K562 (cell line): ENCODE data around the gene LHX3. TPM values are rescaled to one million over a fixed set of nuclear protein-coding genes. Genes with fewer than 3 reads are reported as not detected.

ENCODE experiments used
- ATAC-seq: fragments of 200-7000 bp; cut with Tn5 transposase; 3 replicates; pipeline ENCODE4 v1.9.1; 2020; ENCODE audit warnings: moderate library complexity
- BruUV-seq: library from RNA; stranded (reverse); fragments of 400-500 nt; replicated peaks from 2 replicates; lab custom pipeline; 2021; lab: Mats Ljungman, UMichigan
- CTCF ChIA-PET: fragments of 300-600 bp; formaldehyde crosslinking; extraction: SDS; loops from one replicate; lab custom pipeline; 2021; ENCODE audit warnings: low intra/inter-chr PET ratio; lab: Yijun Ruan, JAX
- POLR2A ChIA-PET: fragments of 300-600, 350-650 bp; sonication (Branson Sonifier 250); formaldehyde crosslinking; extraction: SDS; loops from one replicate; lab custom pipeline; 2021; ENCODE audit warnings: antibody characterized with exemption, inconsistent platforms; lab: Yijun Ruan, JAX
- DNase-seq, 4 experiments: peaks; one replicate each; pipeline versions ENCODE4 v3.0.0 to v3.0.0-alpha.2; 2011 to 2018; ENCODE audit warnings: low spot score in 3 of 4, mixed read lengths in 3 of 4; ENCODE audit errors: extremely low read depth in 1 of 4
- FAIRE-seq: peaks from 2 replicates; lab custom pipeline; 2011; peaks lifted over from hg19 to GRCh38; lab: Jason Lieb, UNC
- H2AFZ ChIP-seq: 2 replicates; pipeline ENCODE4 v1.6.0; 2011; ENCODE audit warnings: low read depth, low read length, control low read depth, inconsistent platforms
- H3K27ac ChIP-seq: fragments of 200-600 bp; 3 replicates; pipeline ENCODE4 v1.8.0; 2011; ENCODE audit warnings: low read depth, mild to moderate bottlenecking, control low read depth, inconsistent platforms, low read length, moderate library complexity, mixed read lengths; ENCODE audit errors: extremely low read depth
- H3K27me3 ChIP-seq, 2 experiments: fragments of 300-600 bp in 1 of 2; 2 replicates in 1 of 2; 3 replicates in 1 of 2; pipeline versions ENCODE4 v1.6.0 to v1.8.0; 2011; ENCODE audit warnings: inconsistent platforms in 2 of 2, low read length in 2 of 2, mild to moderate bottlenecking in 1 of 2, mixed read lengths in 1 of 2, moderate library complexity in 1 of 2; ENCODE audit not compliant: control insufficient read depth in 2 of 2, insufficient read depth in 2 of 2
- H3K36me3 ChIP-seq: fragments of 300-600 bp; 3 replicates; pipeline ENCODE4 v1.8.0; 2011; ENCODE audit warnings: mild to moderate bottlenecking, low read length, inconsistent platforms; ENCODE audit not compliant: control insufficient read depth, insufficient read depth
- H3K4me1 ChIP-seq, 2 experiments: fragments of 200-600 bp in 1 of 2; replicated peaks in 1 of 2; 2 replicates in 1 of 2; 3 replicates in 1 of 2; pipeline versions ENCODE4 v1.5.1 to v1.8.0; 2011; ENCODE audit warnings: inconsistent platforms in 2 of 2, low read length in 2 of 2, mild to moderate bottlenecking in 1 of 2, mixed read lengths in 1 of 2, moderate library complexity in 1 of 2; ENCODE audit not compliant: control insufficient read depth in 2 of 2, insufficient read depth in 2 of 2
- H3K4me2 ChIP-seq: 2 replicates; pipeline ENCODE4 v1.6.1; 2011; ENCODE audit warnings: low read length, control low read depth, inconsistent platforms, mixed read lengths; ENCODE audit not compliant: insufficient read depth
- H3K4me3 ChIP-seq: fragments of 200-600 bp; sonication (generic), shearing (Covaris generic); 2 replicates; pipeline ENCODE4 v1.5.1; 2016; ENCODE audit warnings: control low read depth, inconsistent platforms
- H3K79me2 ChIP-seq: fragments of 200-600 bp; 3 replicates; pipeline ENCODE4 v1.8.0; 2011; ENCODE audit warnings: low read length, inconsistent platforms; ENCODE audit not compliant: control insufficient read depth, insufficient read depth
- H3K9ac ChIP-seq, 2 experiments: 2 replicates each; pipeline versions ENCODE4 v1.6.0 to v1.6.1; 2011; ENCODE audit warnings: low read depth in 2 of 2, low read length in 2 of 2, control low read depth in 1 of 2, inconsistent platforms in 1 of 2, mild to moderate bottlenecking in 1 of 2, mixed read lengths in 1 of 2; ENCODE audit not compliant: insufficient read depth in 1 of 2
- H3K9me1 ChIP-seq: one replicate; pipeline ENCODE4 v1.6.0; 2011; ENCODE audit warnings: inconsistent platforms, mild to moderate bottlenecking, low read length, moderate library complexity; ENCODE audit not compliant: control insufficient read depth, insufficient read depth
- H3K9me3 ChIP-seq: replicated peaks from 2 replicates; pipeline ENCODE4 v1.5.1; 2011; ENCODE audit warnings: low read depth, low read length, inconsistent platforms; ENCODE audit not compliant: control insufficient read depth, insufficient read depth
- H4K20me1 ChIP-seq: replicated peaks from 2 replicates; pipeline ENCODE4 v1.6.1; 2011; ENCODE audit warnings: low read length, inconsistent platforms, mixed read lengths; ENCODE audit not compliant: control insufficient read depth, insufficient read depth
- ILK ChIP-seq: fragments of 450-650 bp; IDR thresholded peaks from 2 replicates; pipeline ENCODE4 v1.6.1; 2016; ENCODE audit warnings: missing genetic modification characterization, low read depth, mild to moderate bottlenecking, missing compliant biosample characterization, moderate library complexity, borderline replicate concordance
- ZNF311 ChIP-seq: fragments of 250-450 bp; sonication (Bioruptor Pico); IDR thresholded peaks from 2 replicates; pipeline ENCODE4 v1.4.0; 2020; ENCODE audit warnings: mild to moderate bottlenecking, moderate library complexity
- WGBS: fragments of 100-300 bp; shearing (Covaris generic); methylation state at CpG from one replicate; pipeline ENCODE4 v1.1.6; 2016; ENCODE audit warnings: low coverage, mixed read lengths; ENCODE audit not compliant: insufficient coverage; ENCODE audit errors: missing lambda C conversion rate; 5-methylcytosine and 5-hydroxymethylcytosine counted together
- in situ Hi-C: fragments of 300-500 bp; cut with MboI; formaldehyde crosslinking; loops from 4 replicates; pipeline ENCODE4 v1.15.0; 2018; ENCODE audit warnings: inconsistent platforms, mixed read lengths
- intact Hi-C: fragments of 100-400 bp; cut with micrococcal nuclease; formaldehyde crosslinking; loops from 2 replicates; pipeline ENCODE4 v1.14.2; 2022
- polyA plus RNA-seq, 8 experiments: library from polyadenylated mRNA; depleted of rRNA in 4 of 8; stranded (reverse) in 5 of 8; unstranded in 3 of 8; fragments of >200 nt; fragmentation: Nextera tagmentation in 2 of 8; fragmentation: Illumina TruSeq in 1 of 8; extraction: Ambion mirVana in 2 of 8; extraction: Trizol in 1 of 8; gene quantifications; 2 replicates each; pipeline versions ENCODE4 v1.2.1 to v1.2.3, GENCODE V29; 2011 to 2014; ENCODE audit warnings: inconsistent platforms in 1 of 8, missing spikeins in 1 of 8
- total RNA-seq, 7 experiments: library from RNA; depleted of rRNA in 6 of 7; stranded (reverse); fragments of >200 nt in 6 of 7; fragmentation: Illumina TruSeq in 2 of 7; extraction: Trizol in 2 of 7; gene quantifications; 2 replicates each; pipeline versions ENCODE4 v1.2.1 to v1.2.3, GENCODE V29; 2011 to 2021; ENCODE audit warnings: low replicate concordance in 1 of 7

LHX3 gene
- total and polyA plus RNA-seq, 9 of the 15 experiments (the other 6 are each of a cell fraction or from before 2014, with no cell fraction given) = 0.09 TPM; not detected in 8

GRCh38 chr9:136248951-136249876 lies 44.3 kb upstream of the LHX3 start:
- peaks cover 11 to 66% of the 10 kb centered on the region in 2 experiments; a peak in 4 of 5 replicates for H3K4me1 ChIP-seq
- H3K9me1 ChIP-seq = no peaks in the 10 kb centered on the region
- DNase-seq = no peak
- H3K9me3 ChIP-seq = no peaks in the 10 kb centered on the region
- no peak overlapping the region; a peak in 1 of 4 replicates for H3K9ac ChIP-seq
- no peaks in the 10 kb centered on the region for H3K36me3 ChIP-seq
- 35% methylated on average over 28 of the region's 30 CpGs for WGBS
- ATAC-seq = no peak
- H3K79me2 ChIP-seq = peaks cover 12% of the 10 kb centered on the region
- ChIA-PET POLR2A (no interaction called here), CTCF (no interaction called here)
- no peak for TF ChIP-seq ZNF311
- no peak for TF ChIP-seq ILK (tag)
- H3K4me2 ChIP-seq = no peak overlapping the region
- FAIRE-seq = no peak
- no peak overlapping the region for H3K27ac ChIP-seq
- H3K27me3 ChIP-seq = peaks cover 17 to 65% of the 10 kb centered on the region in 2 experiments; a peak in 4 of 5 replicates
- intact Hi-C loops = no loop called here
- peaks cover 6% of the 10 kb centered on the region; the same call in 1 of the 2 replicates for H4K20me1 ChIP-seq
- in situ Hi-C loops = no loop called here
- H3K4me3 ChIP-seq = no peak overlapping the region
- BruUV-seq = no TSS peak
- H2AFZ ChIP-seq = no peak overlapping the region
